Keratinocyte (primary cell): ENCODE data around the gene TAF1B. TPM values are rescaled to one million over a fixed set of nuclear protein-coding genes. Genes with fewer than 3 reads are reported as not detected.

Experiments
- DNase-seq: peaks from one replicate; pipeline ENCODE4 v3.0.0-alpha.2; 2011; ENCODE audit warnings: low read depth, missing footprints, low spot score
- FAIRE-seq: peaks from 2 replicates; lab custom pipeline; 2011; peaks lifted over from hg19 to GRCh38; lab: Jason Lieb, UNC
- H2AFZ ChIP-seq: 2 replicates; pipeline ENCODE4 v1.6.0; 2012; ENCODE audit warnings: low read length, control low read depth, inconsistent platforms; ENCODE audit not compliant: control insufficient read depth
- H3K27ac ChIP-seq: 2 replicates; pipeline ENCODE4 v1.5.1; 2011; ENCODE audit warnings: low read length; ENCODE audit not compliant: control insufficient read depth, insufficient read depth
- H3K27me3 ChIP-seq: 3 replicates; pipeline ENCODE4 v1.6.0; 2011; ENCODE audit warnings: low read length; ENCODE audit not compliant: control insufficient read depth, insufficient read depth; ENCODE audit errors: extremely low read depth
- H3K36me3 ChIP-seq, 2 experiments: 2 replicates in 1 of 2; 3 replicates in 1 of 2; pipeline ENCODE4 v1.5.1; 2011; ENCODE audit warnings: low read length in 2 of 2, mild to moderate bottlenecking in 1 of 2; ENCODE audit not compliant: control insufficient read depth in 2 of 2, insufficient read depth in 2 of 2; ENCODE audit errors: extremely low read depth in 1 of 2
- H3K4me1 ChIP-seq: 3 replicates; pipeline ENCODE4 v1.5.1; 2011; ENCODE audit warnings: low read length; ENCODE audit not compliant: control insufficient read depth, insufficient read depth; ENCODE audit errors: extremely low read depth
- H3K4me2 ChIP-seq: 3 replicates; pipeline ENCODE4 v1.6.0; 2011; ENCODE audit warnings: low read depth, low read length; ENCODE audit not compliant: control insufficient read depth, insufficient read depth; ENCODE audit errors: extremely low read depth
- H3K4me3 ChIP-seq, 3 experiments: fragments of 200-600 bp in 1 of 3; sonication (generic) in 1 of 3; 2 replicates in 2 of 3; 3 replicates in 1 of 3; pipeline ENCODE4 v1.5.1; 2011 to 2016; ENCODE audit warnings: low read length in 3 of 3, mild to moderate bottlenecking in 3 of 3, control low read depth in 2 of 3, inconsistent platforms in 1 of 3, low read depth in 1 of 3, mixed read lengths in 1 of 3, mixed run types in 1 of 3, moderate library complexity in 1 of 3; ENCODE audit not compliant: control insufficient read depth in 2 of 3, insufficient read depth in 2 of 3; ENCODE audit errors: extremely low read depth in 1 of 3
- H3K79me2 ChIP-seq: 2 replicates; pipeline ENCODE4 v1.6.0; 2012; ENCODE audit warnings: low read length; ENCODE audit not compliant: control insufficient read depth, insufficient read depth
- H3K9ac ChIP-seq: 3 replicates; pipeline ENCODE4 v1.6.0; 2011; ENCODE audit warnings: low read length; ENCODE audit not compliant: control insufficient read depth, insufficient read depth; ENCODE audit errors: extremely low read depth
- H3K9me1 ChIP-seq: 3 replicates; pipeline ENCODE4 v1.6.0; 2011; ENCODE audit warnings: low read length; ENCODE audit not compliant: control insufficient read depth, insufficient read depth; ENCODE audit errors: extremely low read depth
- H3K9me3 ChIP-seq: 2 replicates; pipeline ENCODE4 v1.5.1; 2012; ENCODE audit warnings: low read depth, low read length; ENCODE audit not compliant: control insufficient read depth
- H4K20me1 ChIP-seq: 3 replicates; pipeline ENCODE4 v1.6.0; 2011; ENCODE audit warnings: low read length; ENCODE audit not compliant: control insufficient read depth, insufficient read depth; ENCODE audit errors: extremely low read depth
- CTCF ChIP-seq, 3 experiments: IDR thresholded peaks in 1 of 3; conservative IDR thresholded peaks in 1 of 3; optimal IDR thresholded peaks in 1 of 3; 2 replicates in 2 of 3; 3 replicates in 1 of 3; pipeline versions ENCODE3 to v1.5.1; 2011; ENCODE audit warnings: low read length in 3 of 3, mild to moderate bottlenecking in 3 of 3, moderate library complexity in 2 of 3, control low read depth in 1 of 3, inconsistent platforms in 1 of 3; ENCODE audit not compliant: insufficient read depth in 2 of 3; ENCODE audit errors: extremely low read depth in 1 of 3
- EZH2 ChIP-seq: IDR thresholded peaks from one replicate; pipeline ENCODE4 v1.6.1; 2012; ENCODE audit warnings: inconsistent platforms, mild to moderate bottlenecking, low read length, moderate library complexity
- dilution Hi-C: fragments of 300-500 bp; cut with MboI; formaldehyde crosslinking; loops from one replicate; pipeline ENCODE4 v1.7.0; 2020; ENCODE audit warnings: low sequenced_read_pairs; ENCODE audit not compliant: extremely low pct_ligation_motif_present
- polyA plus RNA-seq, 5 experiments: library from polyadenylated mRNA; depleted of rRNA in 3 of 5; stranded (reverse) in 3 of 5; stranded (forward) in 1 of 5; unstranded in 1 of 5; fragments of >200 nt; gene quantifications; 1 replicate in 1 of 5; 2 replicates in 3 of 5; 3 replicates in 1 of 5; pipeline versions ENCODE4 v1.2.1 to v1.2.3, GENCODE V29; 2011 to 2012; ENCODE audit warnings: missing spikeins in 2 of 5, low read depth in 1 of 5, low replicate concordance in 1 of 5

TAF1B gene
- polyA plus RNA-seq, 1 donor (not counting 4 experiments of a cell fraction or from before 2014, with no cell fraction given), result 16.5 TPM

- H3K9me1 ChIP-seq, result no peaks in the 10 kb centered on the region
- H3K4me1 ChIP-seq, result no peaks in the 10 kb centered on the region
- no peaks in the 10 kb centered on the region for H3K27me3 ChIP-seq
- TF ChIP-seq EZH2 (no peak), CTCF (optimal IDR thresholded peaks at IDR 0.05 in 1 of 3, IDR thresholded peaks at IDR 0.05 in 1 of 3, conservative IDR thresholded peaks at IDR 0.05 in 1 of 3; ENCODE audit: extremely low read depth in 1 of 3, insufficient read depth in 2 of 3, low read length in 3 of 3) (no peak)
- H3K36me3 ChIP-seq, result no peaks in the 10 kb centered on the region
- no peaks in the 10 kb centered on the region for H3K9me3 ChIP-seq
- DNase-seq, result no peak
- H3K4me2 ChIP-seq, result no peak overlapping the region
- H3K27ac ChIP-seq, result no peak overlapping the region
- H3K79me2 ChIP-seq, result no peaks in the 10 kb centered on the region
- H2AFZ ChIP-seq, result no peak overlapping the region
- dilution Hi-C loops, result no loop called here
- H3K4me3 ChIP-seq, result no peak overlapping the region
- FAIRE-seq, result no peak
- no peaks in the 10 kb centered on the region for H4K20me1 ChIP-seq
- H3K9ac ChIP-seq, result no peak overlapping the region
Observed at GRCh38 chr2:9958057-9958456, 114.8 kb downstream of the TAF1B start.

DNA sequence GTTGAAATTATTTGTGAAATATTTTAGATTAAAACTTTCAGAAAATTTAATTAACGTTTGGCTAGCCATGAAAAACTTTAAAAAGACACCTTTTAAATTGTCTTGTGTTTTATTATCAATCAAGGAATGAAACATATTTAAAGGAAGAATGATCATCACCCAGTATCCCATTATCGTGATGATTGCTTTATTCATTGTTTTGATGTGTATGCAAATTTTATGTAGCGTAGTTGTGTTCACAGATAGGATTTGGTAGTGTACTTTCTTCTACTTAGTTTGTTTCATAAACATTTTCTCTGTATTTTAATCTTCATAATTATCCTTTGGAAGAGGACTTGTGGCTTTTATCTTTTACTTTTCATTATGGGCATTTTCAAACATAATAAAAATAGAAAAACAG lies 116.0 kb downstream of the TAF1B start:
- Histone ChIP-seq H3K9me3 (no peaks in the 10 kb centered on the region), H3K4me2 (no peak overlapping the region), H3K27ac (no peak overlapping the region), H3K79me2 (no peaks in the 10 kb centered on the region), H3K9me1 (no peaks in the 10 kb centered on the region), H3K36me3 (peaks cover 0 to under 1% of the 10 kb centered on the region in 2 experiments), H3K9ac (no peak overlapping the region), H3K4me1 (no peaks in the 10 kb centered on the region), H3K27me3 (no peaks in the 10 kb centered on the region), H4K20me1 (no peaks in the 10 kb centered on the region), H3K4me3 (no peak overlapping the region), H2AFZ (no peak overlapping the region)
- no peak for DNase-seq
- no peak for FAIRE-seq
- TF ChIP-seq CTCF (optimal IDR thresholded peaks at IDR 0.05 in 1 of 3, IDR thresholded peaks at IDR 0.05 in 1 of 3, conservative IDR thresholded peaks at IDR 0.05 in 1 of 3; ENCODE audit: extremely low read depth in 1 of 3, insufficient read depth in 2 of 3, low read length in 3 of 3) (no peak), EZH2 (no peak)
- dilution Hi-C loops, result no loop called here
